DOHH2 (cell line): ENCODE results near the gene CEBPG.

Experiments
- H3F3A ChIP-seq: fragments of 200-600 bp; sonication (generic), shearing (Covaris generic); 2 replicates; pipeline ENCODE4 v1.6.0; 2016; ENCODE audit warnings: antibody characterized with exemption, mild to moderate bottlenecking; ENCODE audit not compliant: control insufficient read depth, insufficient read depth
- H3K27ac ChIP-seq: fragments of 200-600 bp; sonication (generic); 2 replicates; pipeline ENCODE4 v1.5.1; 2014; ENCODE audit warnings: low read depth, mild to moderate bottlenecking, low read length, moderate library complexity
- H3K27me3 ChIP-seq: fragments of 200-600 bp; sonication (generic); 2 replicates; pipeline ENCODE4 v1.6.1; 2014; ENCODE audit warnings: mild to moderate bottlenecking, low read length, mixed read lengths; ENCODE audit not compliant: control insufficient read depth
- H3K36me3 ChIP-seq: fragments of 200-600 bp; sonication (generic); 2 replicates; pipeline ENCODE4 v1.6.1; 2014; ENCODE audit warnings: mild to moderate bottlenecking, low read length, moderate library complexity, mixed read lengths; ENCODE audit not compliant: control insufficient read depth
- H3K4me1 ChIP-seq: fragments of 200-600 bp; sonication (generic); 2 replicates; pipeline ENCODE4 v1.6.1; 2014; ENCODE audit warnings: mild to moderate bottlenecking, low read length, mixed read lengths; ENCODE audit not compliant: control insufficient read depth
- H3K4me2 ChIP-seq: fragments of 200-600 bp; sonication (generic); 2 replicates; pipeline ENCODE4 v1.6.0; 2014; ENCODE audit warnings: mild to moderate bottlenecking, low read length, moderate library complexity
- H3K4me3 ChIP-seq: fragments of 200-600 bp; sonication (generic); 2 replicates; pipeline ENCODE4 v1.5.1; 2014; ENCODE audit warnings: mild to moderate bottlenecking, low read length, mixed read lengths
- H3K79me2 ChIP-seq: fragments of 200-600 bp; sonication (generic); 2 replicates; pipeline ENCODE4 v1.6.1; 2014; ENCODE audit warnings: mild to moderate bottlenecking, low read length, mixed read lengths; ENCODE audit not compliant: control insufficient read depth
- H3K9me2 ChIP-seq: fragments of 200-600 bp; sonication (generic); replicated peaks from 2 replicates; pipeline ENCODE4 v1.6.1; 2014; ENCODE audit warnings: mild to moderate bottlenecking, low read length, mixed read lengths; ENCODE audit not compliant: control insufficient read depth
- H3K9me3 ChIP-seq: fragments of 200-600 bp; sonication (generic); 2 replicates; pipeline ENCODE4 v1.6.1; 2014; ENCODE audit warnings: antibody characterized with exemption, low read length, mixed read lengths; ENCODE audit not compliant: control insufficient read depth, insufficient read depth
- H4K20me1 ChIP-seq: fragments of 200-600 bp; sonication (generic); 2 replicates; pipeline ENCODE4 v1.6.0; 2014; ENCODE audit warnings: low read depth, mild to moderate bottlenecking, antibody characterized with exemption, low read length, moderate library complexity; ENCODE audit not compliant: control insufficient read depth, insufficient read depth
- EZH2phosphoT487 ChIP-seq: fragments of 200-600 bp; sonication (generic); IDR thresholded peaks from 2 replicates; pipeline ENCODE4 v1.6.1; 2017; ENCODE audit warnings: borderline replicate concordance, mild to moderate bottlenecking, antibody characterized with exemption, low read length, moderate library complexity, mixed read lengths
- TF ChIP-seq, protein P1 (sequence below): fragments of 200-600 bp; sonication (generic); IDR thresholded peaks from one replicate; pipeline ENCODE4 v1.5.1; 2014; ENCODE audit warnings: antibody characterized with exemption, mild to moderate bottlenecking, low read depth, low read length; ENCODE audit not compliant: poor library complexity, severe bottlenecking

The CEBPG gene

DNA sequence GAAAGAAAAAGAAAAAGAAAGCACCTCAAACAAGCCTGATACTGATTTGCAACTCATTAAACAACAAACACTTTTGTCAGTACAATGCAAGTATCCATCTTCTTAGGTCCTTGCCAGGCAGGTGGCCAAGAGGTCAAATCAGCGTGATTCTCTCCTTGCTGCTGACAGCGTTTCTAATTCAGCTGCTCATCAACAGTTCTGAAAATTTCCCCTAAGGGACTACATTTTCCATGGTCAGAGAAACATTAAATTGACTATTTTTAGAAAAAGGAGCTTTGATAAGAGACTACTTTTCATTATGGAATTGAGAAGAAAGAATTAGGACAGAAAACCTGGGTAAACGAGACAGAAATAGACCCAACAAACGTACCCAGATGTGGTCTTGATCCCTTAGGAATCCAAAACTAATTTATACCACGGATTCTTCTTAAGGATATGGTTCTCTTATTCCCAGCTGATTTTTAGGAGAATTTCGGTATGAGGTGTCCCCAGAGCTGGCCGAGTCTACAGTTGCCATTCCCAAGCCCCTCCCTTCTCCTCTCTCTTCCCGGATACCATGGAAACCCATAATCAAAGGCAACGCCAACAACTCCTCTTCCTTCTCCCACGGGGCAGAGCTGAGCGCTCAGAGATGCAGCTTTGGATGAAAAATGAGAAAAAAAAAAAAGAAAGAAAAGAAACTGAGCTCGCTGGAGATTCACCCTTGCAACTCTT, 29.5 kb upstream of the CEBPG start:
- Histone ChIP-seq H3F3A (no peaks in the 10 kb centered on the region), H3K4me2 (no peak overlapping the region), H3K27ac (no peak overlapping the region), H3K4me1 (no peaks in the 10 kb centered on the region), H3K9me3 (no peaks in the 10 kb centered on the region), H3K79me2 (no peaks in the 10 kb centered on the region), H4K20me1 (no peaks in the 10 kb centered on the region), H3K36me3 (no peaks in the 10 kb centered on the region), H3K4me3 (no peak overlapping the region), H3K9me2 (no peaks in the 10 kb centered on the region), H3K27me3 (peaks cover 15% of the 10 kb centered on the region; the same call in 1 of the 2 replicates)
- TF ChIP-seq EZH2phosphoT487 = no peak

DNA sequence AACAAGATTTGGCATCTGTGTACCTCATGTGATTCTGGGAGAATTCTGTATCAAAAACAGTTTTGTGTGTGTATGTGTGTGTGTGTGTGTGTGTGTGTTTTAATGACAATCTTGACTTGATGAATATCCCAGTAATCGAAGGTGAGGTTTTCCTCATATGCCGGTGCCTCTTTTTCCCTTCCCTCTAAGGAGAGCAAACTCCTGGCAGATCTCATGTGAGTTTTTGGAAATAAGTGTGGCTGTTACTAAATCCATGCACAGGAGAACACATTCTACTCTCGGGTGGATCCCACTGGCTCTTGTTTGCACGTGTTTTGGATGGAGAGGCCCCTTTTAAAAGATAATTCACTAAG, 29.0 kb upstream of the CEBPG start:
- TF ChIP-seq, protein P1, sequence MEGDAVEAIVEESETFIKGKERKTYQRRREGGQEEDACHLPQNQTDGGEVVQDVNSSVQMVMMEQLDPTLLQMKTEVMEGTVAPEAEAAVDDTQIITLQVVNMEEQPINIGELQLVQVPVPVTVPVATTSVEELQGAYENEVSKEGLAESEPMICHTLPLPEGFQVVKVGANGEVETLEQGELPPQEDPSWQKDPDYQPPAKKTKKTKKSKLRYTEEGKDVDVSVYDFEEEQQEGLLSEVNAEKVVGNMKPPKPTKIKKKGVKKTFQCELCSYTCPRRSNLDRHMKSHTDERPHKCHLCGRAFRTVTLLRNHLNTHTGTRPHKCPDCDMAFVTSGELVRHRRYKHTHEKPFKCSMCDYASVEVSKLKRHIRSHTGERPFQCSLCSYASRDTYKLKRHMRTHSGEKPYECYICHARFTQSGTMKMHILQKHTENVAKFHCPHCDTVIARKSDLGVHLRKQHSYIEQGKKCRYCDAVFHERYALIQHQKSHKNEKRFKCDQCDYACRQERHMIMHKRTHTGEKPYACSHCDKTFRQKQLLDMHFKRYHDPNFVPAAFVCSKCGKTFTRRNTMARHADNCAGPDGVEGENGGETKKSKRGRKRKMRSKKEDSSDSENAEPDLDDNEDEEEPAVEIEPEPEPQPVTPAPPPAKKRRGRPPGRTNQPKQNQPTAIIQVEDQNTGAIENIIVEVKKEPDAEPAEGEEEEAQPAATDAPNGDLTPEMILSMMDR = no peak
- TF ChIP-seq EZH2phosphoT487 = no peak
- Histone ChIP-seq H4K20me1 (no peaks in the 10 kb centered on the region), H3K4me2 (no peak overlapping the region), H3K9me2 (no peaks in the 10 kb centered on the region), H3K27ac (no peak overlapping the region), H3K27me3 (peaks cover 12% of the 10 kb centered on the region; the same call in 1 of the 2 replicates), H3K9me3 (no peaks in the 10 kb centered on the region), H3K36me3 (no peaks in the 10 kb centered on the region), H3K79me2 (no peaks in the 10 kb centered on the region), H3K4me3 (no peak overlapping the region), H3F3A (no peaks in the 10 kb centered on the region), H3K4me1 (no peaks in the 10 kb centered on the region)

DNA sequence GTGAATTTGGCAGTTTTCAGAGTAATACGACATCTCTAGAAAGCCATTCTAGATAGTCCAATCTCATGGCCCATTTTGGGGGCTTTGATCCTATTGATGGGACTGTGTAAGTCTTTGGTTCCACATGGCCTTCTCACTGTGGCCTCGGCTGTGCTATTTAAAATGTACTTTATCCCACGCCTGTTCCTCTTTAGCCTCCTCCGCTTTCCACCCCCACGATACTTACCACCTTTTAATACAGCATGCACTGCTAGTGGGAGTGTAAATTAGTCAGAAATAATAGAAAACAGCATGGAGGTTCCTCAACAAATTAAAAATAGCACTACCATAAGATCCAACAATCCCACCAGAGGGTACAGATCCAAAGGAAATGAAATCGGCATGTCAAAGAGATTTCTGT, 28.3 kb upstream of the CEBPG start:
- Histone ChIP-seq H3K9me2 (no peaks in the 10 kb centered on the region), H3K4me2 (no peak overlapping the region), H4K20me1 (no peaks in the 10 kb centered on the region), H3K27ac (no peak overlapping the region), H3K79me2 (no peaks in the 10 kb centered on the region), H3K4me3 (no peak overlapping the region), H3K9me3 (no peaks in the 10 kb centered on the region), H3F3A (no peaks in the 10 kb centered on the region), H3K4me1 (no peaks in the 10 kb centered on the region), H3K36me3 (no peaks in the 10 kb centered on the region), H3K27me3 (peaks cover 12% of the 10 kb centered on the region; the same call in 1 of the 2 replicates)
- TF ChIP-seq, protein P1 = no peak
- TF ChIP-seq EZH2phosphoT487 = no peak

DNA sequence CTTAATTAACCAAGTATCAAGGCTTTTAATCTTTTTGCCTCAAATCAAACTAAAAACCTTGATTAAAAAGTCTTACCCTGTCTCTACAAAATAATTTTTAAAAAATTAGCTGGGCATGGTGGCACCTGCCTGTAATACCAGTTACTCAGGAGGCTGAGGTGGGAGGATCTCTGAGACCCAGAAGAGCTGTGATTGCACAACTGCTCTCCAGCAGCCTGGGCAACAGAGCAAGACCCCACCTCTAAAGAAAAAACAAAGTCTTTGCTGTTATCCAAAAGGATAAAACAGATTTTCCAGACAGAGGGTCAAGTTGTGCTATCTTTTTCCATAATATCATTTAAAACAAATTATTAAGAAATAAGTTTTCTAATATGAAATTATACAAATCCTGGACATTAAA, 26.8 kb upstream of the CEBPG start:
- Histone ChIP-seq H3K79me2 (no peaks in the 10 kb centered on the region), H3K36me3 (no peaks in the 10 kb centered on the region), H3K9me3 (no peaks in the 10 kb centered on the region), H3K4me2 (no peak overlapping the region), H3K27me3 (peaks cover 12% of the 10 kb centered on the region; the same call in 1 of the 2 replicates), H3F3A (no peaks in the 10 kb centered on the region), H3K9me2 (no peaks in the 10 kb centered on the region), H3K4me3 (no peak overlapping the region), H3K27ac (no peak overlapping the region), H3K4me1 (no peaks in the 10 kb centered on the region), H4K20me1 (no peaks in the 10 kb centered on the region)
- TF ChIP-seq, protein P1 = no peak
- no peak for TF ChIP-seq EZH2phosphoT487
